ENCODE data around the gene PTPRR.

- TF ChIP-seq EHMT2 (IDR thresholded peaks at IDR 0.05; ENCODE audit: low read depth), result no peak
- TF ChIP-seq CTCF (IDR thresholded peaks at IDR 0.05), result no peak
- TF ChIP-seq RCOR1 (IDR thresholded peaks at IDR 0.05; ENCODE audit: low read depth, low read length), result no peak
- no peak for TF ChIP-seq POLR2A (IDR thresholded peaks at IDR 0.05; ENCODE audit: low read length)
- TF ChIP-seq EP300 (IDR thresholded peaks at IDR 0.05), result no peak
- no peak for TF ChIP-seq USF2 (IDR thresholded peaks at IDR 0.05)
- no peak for TF ChIP-seq CEBPB (IDR thresholded peaks at IDR 0.05)
- no peak for TF ChIP-seq KDM1A (IDR thresholded peaks at IDR 0.05; ENCODE audit: low read depth)
- no peak for TF ChIP-seq MAZ (IDR thresholded peaks at IDR 0.05; ENCODE audit: borderline replicate concordance, low read depth, low read length)
- TF ChIP-seq BCL3 (IDR thresholded peaks at IDR 0.05), result no peak
These were observed 163.7 kb downstream of the PTPRR start for GRCh38 chr12:70756791-70757190.
